Gastrocnemius medialis (tissue), 4 donors: ENCODE results near the gene PDE4D.

Experiments
- POLR2A ChIP-seq, 2 donors: fragments of 450-650 bp; IDR thresholded peaks; one replicate each; pipeline ENCODE4 v1.6.1; 2017; ENCODE audit warnings: antibody characterized with exemption in 2 of 2, mild to moderate bottlenecking in 2 of 2, moderate library complexity in 2 of 2
- TF ChIP-seq, protein P1 (sequence below), 5 experiments: fragments of 450-650 bp in 3 of 5; fragments of 200-600 bp in 2 of 5; sonication (generic) in 2 of 5; IDR thresholded peaks in 4 of 5; conservative IDR thresholded peaks in 1 of 5; 1 replicate in 4 of 5; 2 replicates in 1 of 5; pipeline ENCODE4 v1.5.1; 2016 to 2019; ENCODE audit warnings: antibody characterized with exemption in 5 of 5, mild to moderate bottlenecking in 3 of 5, moderate library complexity in 3 of 5

DNA sequence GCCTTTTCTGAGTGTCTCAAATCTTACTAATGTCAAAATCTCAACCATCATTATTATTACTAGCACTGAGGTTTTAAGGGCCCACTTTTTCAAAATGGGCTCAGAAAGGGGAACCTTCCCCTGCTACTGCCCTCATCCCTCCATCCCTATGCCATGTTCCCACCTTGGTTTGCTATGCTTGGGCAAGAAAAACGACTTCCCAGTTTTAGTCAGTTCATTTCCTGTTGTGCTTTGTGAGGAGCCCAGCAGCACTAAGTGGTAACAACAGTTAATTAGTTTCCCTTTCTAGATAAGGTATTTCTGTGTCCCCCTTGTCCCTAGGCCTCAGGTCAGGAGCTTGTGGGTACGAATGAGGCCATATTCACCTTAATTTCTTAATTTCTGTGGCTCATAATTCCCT lies 715.5 kb downstream of the PDE4D start:
- TF ChIP-seq, protein P1, sequence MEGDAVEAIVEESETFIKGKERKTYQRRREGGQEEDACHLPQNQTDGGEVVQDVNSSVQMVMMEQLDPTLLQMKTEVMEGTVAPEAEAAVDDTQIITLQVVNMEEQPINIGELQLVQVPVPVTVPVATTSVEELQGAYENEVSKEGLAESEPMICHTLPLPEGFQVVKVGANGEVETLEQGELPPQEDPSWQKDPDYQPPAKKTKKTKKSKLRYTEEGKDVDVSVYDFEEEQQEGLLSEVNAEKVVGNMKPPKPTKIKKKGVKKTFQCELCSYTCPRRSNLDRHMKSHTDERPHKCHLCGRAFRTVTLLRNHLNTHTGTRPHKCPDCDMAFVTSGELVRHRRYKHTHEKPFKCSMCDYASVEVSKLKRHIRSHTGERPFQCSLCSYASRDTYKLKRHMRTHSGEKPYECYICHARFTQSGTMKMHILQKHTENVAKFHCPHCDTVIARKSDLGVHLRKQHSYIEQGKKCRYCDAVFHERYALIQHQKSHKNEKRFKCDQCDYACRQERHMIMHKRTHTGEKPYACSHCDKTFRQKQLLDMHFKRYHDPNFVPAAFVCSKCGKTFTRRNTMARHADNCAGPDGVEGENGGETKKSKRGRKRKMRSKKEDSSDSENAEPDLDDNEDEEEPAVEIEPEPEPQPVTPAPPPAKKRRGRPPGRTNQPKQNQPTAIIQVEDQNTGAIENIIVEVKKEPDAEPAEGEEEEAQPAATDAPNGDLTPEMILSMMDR (IDR thresholded peaks at IDR 0.05 in 4 of 5, conservative IDR thresholded peaks at IDR 0.05 in 1 of 5): no peak
- no peak for TF ChIP-seq POLR2A (IDR thresholded peaks at IDR 0.05)
